ENCODE measurements around the gene RYR1. TPM values are rescaled to one million over a fixed set of nuclear protein-coding genes. Genes with fewer than 3 reads are reported as not detected.

RYR1 gene
- total and polyA plus RNA-seq, 2 donors (not counting 1 experiment from before 2014, with no cell fraction given), result 0.43 to 3.8 TPM

DNA sequence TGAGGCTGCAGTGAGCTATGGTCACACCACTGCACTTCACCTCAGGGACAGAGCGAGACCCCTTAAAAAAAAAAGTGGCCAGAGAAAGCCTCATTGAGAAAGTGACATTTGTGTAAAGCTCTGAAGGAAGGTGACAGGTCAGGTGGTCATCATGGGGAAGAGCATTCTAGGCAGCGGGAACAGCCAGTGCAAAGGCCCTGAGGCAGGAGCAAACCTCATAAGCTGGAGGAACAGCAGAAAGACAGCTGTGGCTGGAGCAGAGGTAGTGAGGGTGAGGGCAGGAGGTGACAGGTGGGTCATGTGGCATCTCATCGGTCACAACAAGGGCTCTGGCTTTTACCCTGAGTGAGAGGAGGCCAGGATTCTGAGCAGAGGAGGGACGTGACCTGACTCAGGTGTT, 64.4 kb downstream of the RYR1 start:
- Histone ChIP-seq H3K27ac (ENCODE audit: low read length in 2 of 2) (no peak overlapping the region), H3K36me3 (replicated peaks in 1 of 2; ENCODE audit: control extremely low read depth in 1 of 2, control insufficient read depth in 1 of 2, extremely low read depth in 1 of 2, insufficient read depth in 2 of 2, low read length in 1 of 2) (no peaks in the 10 kb centered on the region), H3K4me2 (replicated peaks; ENCODE audit: low read depth, low read length, poor library complexity, severe bottlenecking) (no peak overlapping the region), H4K20me1 (ENCODE audit: control insufficient read depth, insufficient read depth, low read length, poor library complexity, severe bottlenecking) (no peaks in the 10 kb centered on the region), H3K4me1 (ENCODE audit: control insufficient read depth in 2 of 2, insufficient read depth in 2 of 2, low read length in 2 of 2) (no peaks in the 10 kb centered on the region), H3K9ac (ENCODE audit: low read length) (no peak overlapping the region), H3K4me3 (ENCODE audit: control extremely low read depth in 1 of 5, extremely low read depth in 1 of 5, insufficient read depth in 1 of 5, low read depth in 2 of 5, low read length in 4 of 5) (no peak overlapping the region), H3K79me2 (ENCODE audit: control insufficient read depth, insufficient read depth, low read length) (no peaks in the 10 kb centered on the region), H2AFZ (ENCODE audit: insufficient read depth, low read depth, low read length, poor library complexity, severe bottlenecking) (no peak overlapping the region), H3K27me3 (replicated peaks in 1 of 4; ENCODE audit: control extremely low read depth in 1 of 4, control insufficient read depth in 3 of 4, insufficient read depth in 4 of 4, low read length in 3 of 4) (peaks cover 0 to 5% (median 0%) of the 10 kb centered on the region in 4 experiments), H3K9me3 (ENCODE audit: control extremely low read depth in 1 of 3, control insufficient read depth in 2 of 3, insufficient read depth in 1 of 3, low read length in 2 of 3) (peaks cover 0 to 6% (median 0%) of the 10 kb centered on the region in 3 donors)
- CTCF ChIA-PET, result no interaction called here
- no peaks in the 10 kb centered on the region for H3K9me3 Mint-ChIP-seq (ENCODE audit: insufficient read depth)
- peaks cover 3% of the 10 kb centered on the region for H3K4me1 Mint-ChIP-seq
- POLR2A ChIA-PET, result no interaction called here
- no peak overlapping the region for H3K27ac Mint-ChIP-seq
- no peak for DNase-seq
- no peak for ATAC-seq (ENCODE audit: low read depth)
- intact Hi-C loops (cut with micrococcal nuclease), result no loop called here
- no peak overlapping the region for H3K4me3 Mint-ChIP-seq
- TF ChIP-seq EZH2 (IDR thresholded peaks at IDR 0.05; ENCODE audit: borderline replicate concordance, insufficient read depth, low read depth, low read length, poor library complexity, severe bottlenecking) (no peak), CTCF (IDR thresholded peaks at IDR 0.05) (no peak)
- WGBS (ENCODE audit: insufficient coverage), result 98% methylated on average over 4 of the region's 4 CpGs
- H3K27me3 Mint-ChIP-seq, result no peaks in the 10 kb centered on the region

GRCh38 chr19:38499532-38499931, 66.0 kb downstream of the RYR1 start:
- POLR2A ChIA-PET, result no interaction called here
- no peak overlapping the region for H3K4me3 ChIP-seq (ENCODE audit: control extremely low read depth in 1 of 5, extremely low read depth in 1 of 5, insufficient read depth in 1 of 5, low read depth in 2 of 5, low read length in 4 of 5)
- H4K20me1 ChIP-seq (ENCODE audit: control insufficient read depth, insufficient read depth, low read length, poor library complexity, severe bottlenecking), result no peaks in the 10 kb centered on the region
- whole genome bisulfite sequencing (ENCODE audit: insufficient coverage), result 99% methylated on average over 20 of the region's 21 CpGs
- Mint-ChIP-seq H3K4me1 (no peaks in the 10 kb centered on the region), H3K4me3 (no peak overlapping the region), H3K27ac (no peak overlapping the region), H3K9me3 (ENCODE audit: insufficient read depth) (no peaks in the 10 kb centered on the region), H3K27me3 (no peaks in the 10 kb centered on the region)
- no peaks in the 10 kb centered on the region for H3K4me1 ChIP-seq (ENCODE audit: control insufficient read depth in 2 of 2, insufficient read depth in 2 of 2, low read length in 2 of 2)
- no peak overlapping the region for H3K27ac ChIP-seq (ENCODE audit: low read length in 2 of 2)
- no peak for ATAC-seq (ENCODE audit: low read depth)
- no peak overlapping the region for H2AFZ ChIP-seq (ENCODE audit: insufficient read depth, low read depth, low read length, poor library complexity, severe bottlenecking)
- no peak for DNase-seq
- H3K9me3 ChIP-seq (ENCODE audit: control extremely low read depth in 1 of 3, control insufficient read depth in 2 of 3, insufficient read depth in 1 of 3, low read length in 2 of 3), result peaks cover 0 to 10% (median 0%) of the 10 kb centered on the region in 3 donors
- CTCF ChIA-PET, result no interaction called here
- TF ChIP-seq EZH2 (IDR thresholded peaks at IDR 0.05; ENCODE audit: borderline replicate concordance, insufficient read depth, low read depth, low read length, poor library complexity, severe bottlenecking), result no peak
- H3K9ac ChIP-seq (ENCODE audit: low read length), result no peak overlapping the region
- H3K36me3 ChIP-seq (replicated peaks in 1 of 2; ENCODE audit: control extremely low read depth in 1 of 2, control insufficient read depth in 1 of 2, extremely low read depth in 1 of 2, insufficient read depth in 2 of 2, low read length in 1 of 2), result no peaks in the 10 kb centered on the region
- intact Hi-C loops (cut with micrococcal nuclease), result no loop called here
- H3K4me2 ChIP-seq (replicated peaks; ENCODE audit: low read depth, low read length, poor library complexity, severe bottlenecking), result no peak overlapping the region
- peaks cover 0 to under 1% (median 0%) of the 10 kb centered on the region in 4 experiments for H3K27me3 ChIP-seq (replicated peaks in 1 of 4; ENCODE audit: control extremely low read depth in 1 of 4, control insufficient read depth in 3 of 4, insufficient read depth in 4 of 4, low read length in 3 of 4)
- H3K79me2 ChIP-seq (ENCODE audit: control insufficient read depth, insufficient read depth, low read length), result no peaks in the 10 kb centered on the region

Measured in B cell (primary cell).